A673 (cell line): ENCODE results near the gene AKAP1.

Experiments used
- EZH2 ChIP-seq: fragments of 200-600 bp; sonication (generic); IDR thresholded peaks from 2 replicates; pipeline ENCODE4 v1.6.1; 2017; ENCODE audit warnings: borderline replicate concordance, low read depth, mild to moderate bottlenecking, mixed read lengths, antibody characterized with exemption, low read length; ENCODE audit not compliant: poor library complexity, severe bottlenecking
- TF ChIP-seq, protein P1 (sequence below): fragments of 300-800, 200-600 bp; sonication (generic); conservative IDR thresholded peaks from 2 replicates; pipeline ENCODE4 v1.5.1; 2017; ENCODE audit warnings: low read depth, mild to moderate bottlenecking, antibody characterized with exemption, low read length, moderate library complexity, mixed read lengths

- TF ChIP-seq, protein P1, sequence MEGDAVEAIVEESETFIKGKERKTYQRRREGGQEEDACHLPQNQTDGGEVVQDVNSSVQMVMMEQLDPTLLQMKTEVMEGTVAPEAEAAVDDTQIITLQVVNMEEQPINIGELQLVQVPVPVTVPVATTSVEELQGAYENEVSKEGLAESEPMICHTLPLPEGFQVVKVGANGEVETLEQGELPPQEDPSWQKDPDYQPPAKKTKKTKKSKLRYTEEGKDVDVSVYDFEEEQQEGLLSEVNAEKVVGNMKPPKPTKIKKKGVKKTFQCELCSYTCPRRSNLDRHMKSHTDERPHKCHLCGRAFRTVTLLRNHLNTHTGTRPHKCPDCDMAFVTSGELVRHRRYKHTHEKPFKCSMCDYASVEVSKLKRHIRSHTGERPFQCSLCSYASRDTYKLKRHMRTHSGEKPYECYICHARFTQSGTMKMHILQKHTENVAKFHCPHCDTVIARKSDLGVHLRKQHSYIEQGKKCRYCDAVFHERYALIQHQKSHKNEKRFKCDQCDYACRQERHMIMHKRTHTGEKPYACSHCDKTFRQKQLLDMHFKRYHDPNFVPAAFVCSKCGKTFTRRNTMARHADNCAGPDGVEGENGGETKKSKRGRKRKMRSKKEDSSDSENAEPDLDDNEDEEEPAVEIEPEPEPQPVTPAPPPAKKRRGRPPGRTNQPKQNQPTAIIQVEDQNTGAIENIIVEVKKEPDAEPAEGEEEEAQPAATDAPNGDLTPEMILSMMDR, result no peak
- TF ChIP-seq EZH2, result no peak
These were observed 25.7 kb downstream of the AKAP1 start for GRCh38 chr17:57110579-57111325.
